Panc1 (cell line): ENCODE data around the gene SRRM3.
"Not testable (repeated sequence)": the region's sequence is repeated elsewhere in the genome, so short reads cannot be mapped to it uniquely, and the experiment has no call there.

Source experiments
- CTCF ChIP-seq: fragments of 450-650 bp; IDR thresholded peaks from 2 replicates; pipeline ENCODE4 v1.5.1; 2017; ENCODE audit warnings: mild to moderate bottlenecking
- POLR2AphosphoS5 ChIP-seq: IDR thresholded peaks from 2 replicates; pipeline ENCODE4 v1.6.1; 2012; ENCODE audit warnings: mild to moderate bottlenecking, low read depth, low read length, moderate library complexity
- REST ChIP-seq, 2 experiments: IDR thresholded peaks; 2 replicates each; pipeline ENCODE4 v1.6.1; 2011 to 2012; ENCODE audit warnings: low read depth in 2 of 2, control low read depth in 1 of 2, low read length in 1 of 2, mild to moderate bottlenecking in 1 of 2, moderate library complexity in 1 of 2; ENCODE audit not compliant: insufficient read depth in 1 of 2
- SIN3A ChIP-seq: IDR thresholded peaks from 2 replicates; pipeline ENCODE4 v1.6.1; 2012; ENCODE audit warnings: low read depth, mild to moderate bottlenecking, low read length, moderate library complexity, borderline replicate concordance; ENCODE audit not compliant: insufficient read depth
- TCF7L2 ChIP-seq: IDR thresholded peaks from 2 replicates; pipeline ENCODE4 v1.6.1; 2011; ENCODE audit warnings: mild to moderate bottlenecking, low read depth, low read length, inconsistent platforms

GRCh38 chr7:76215349-76215748, 13.7 kb downstream of the SRRM3 start:
- TF ChIP-seq CTCF; POLR2AphosphoS5; SIN3A; REST (IDR thresholded peaks at IDR 0.05; ENCODE audit: insufficient read depth in 1 of 2, low read depth in 2 of 2, low read length in 1 of 2); TCF7L2: not testable (repeated sequence)
